MM.1S (cell line): ENCODE data around the gene ARF3.

Source experiments
- EZH2 ChIP-seq: fragments of 300-600 bp; sonication (generic); optimal IDR thresholded peaks from 2 replicates; pipeline ENCODE3; 2017; ENCODE audit warnings: low read depth, mild to moderate bottlenecking, antibody characterized with exemption, low read length, mixed read lengths
- EZH2phosphoT487 ChIP-seq: fragments of 300-600 bp; sonication (generic); IDR thresholded peaks from 2 replicates; pipeline ENCODE4 v1.6.1; 2018; ENCODE audit warnings: antibody characterized with exemption, low read length
- TF ChIP-seq, protein P1 (sequence below): fragments of 300-600 bp; sonication (generic); IDR thresholded peaks from 2 replicates; pipeline ENCODE4 v1.5.1; 2016; ENCODE audit warnings: antibody characterized with exemption, low read length, mixed read lengths

DNA sequence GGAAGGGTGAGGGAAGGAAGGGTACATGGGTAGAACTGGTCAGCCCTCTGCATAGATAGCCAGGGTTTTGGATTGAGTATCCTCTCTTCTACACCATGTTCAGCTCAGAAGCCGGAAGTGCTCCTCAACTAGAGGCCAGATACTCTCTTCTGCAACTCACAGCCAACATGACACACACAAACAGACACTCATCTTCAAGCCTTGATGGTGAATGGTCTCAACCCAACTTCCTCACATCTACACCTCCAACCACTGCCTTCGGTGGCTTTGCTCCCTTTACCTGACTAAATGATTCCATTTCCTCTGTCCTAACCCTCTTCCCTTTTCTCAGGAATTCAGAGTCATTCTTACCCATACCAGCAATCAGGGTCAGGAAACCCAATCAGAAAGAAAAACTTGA is 24.4 kb downstream of the ARF3 start:
- TF ChIP-seq, protein P1, sequence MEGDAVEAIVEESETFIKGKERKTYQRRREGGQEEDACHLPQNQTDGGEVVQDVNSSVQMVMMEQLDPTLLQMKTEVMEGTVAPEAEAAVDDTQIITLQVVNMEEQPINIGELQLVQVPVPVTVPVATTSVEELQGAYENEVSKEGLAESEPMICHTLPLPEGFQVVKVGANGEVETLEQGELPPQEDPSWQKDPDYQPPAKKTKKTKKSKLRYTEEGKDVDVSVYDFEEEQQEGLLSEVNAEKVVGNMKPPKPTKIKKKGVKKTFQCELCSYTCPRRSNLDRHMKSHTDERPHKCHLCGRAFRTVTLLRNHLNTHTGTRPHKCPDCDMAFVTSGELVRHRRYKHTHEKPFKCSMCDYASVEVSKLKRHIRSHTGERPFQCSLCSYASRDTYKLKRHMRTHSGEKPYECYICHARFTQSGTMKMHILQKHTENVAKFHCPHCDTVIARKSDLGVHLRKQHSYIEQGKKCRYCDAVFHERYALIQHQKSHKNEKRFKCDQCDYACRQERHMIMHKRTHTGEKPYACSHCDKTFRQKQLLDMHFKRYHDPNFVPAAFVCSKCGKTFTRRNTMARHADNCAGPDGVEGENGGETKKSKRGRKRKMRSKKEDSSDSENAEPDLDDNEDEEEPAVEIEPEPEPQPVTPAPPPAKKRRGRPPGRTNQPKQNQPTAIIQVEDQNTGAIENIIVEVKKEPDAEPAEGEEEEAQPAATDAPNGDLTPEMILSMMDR, result no peak
- TF ChIP-seq EZH2, result no peak
- TF ChIP-seq EZH2phosphoT487, result no peak
